Mucosa of stomach (tissue), 1 donor: ENCODE results near the gene BSDC1.
A peak's percentile ranks its signal among the peaks of the same experiment; 100 is the strongest.
"Not testable (repeated sequence)": the region's sequence is repeated elsewhere in the genome, so short reads cannot be mapped to it uniquely, and the experiment has no call there.

Source experiments
- H3K27me3 ChIP-seq: one replicate; pipeline ENCODE4 v1.7.0; 2013; ENCODE audit warnings: mild to moderate bottlenecking, low read length; ENCODE audit not compliant: control insufficient read depth, insufficient read depth
- H3K36me3 ChIP-seq: one replicate; pipeline ENCODE4 v1.7.0; 2013; ENCODE audit warnings: low read length; ENCODE audit not compliant: control insufficient read depth, insufficient read depth
- H3K4me1 ChIP-seq: one replicate; pipeline ENCODE4 v1.7.0; 2013; ENCODE audit warnings: mild to moderate bottlenecking, low read length; ENCODE audit not compliant: control insufficient read depth, insufficient read depth
- H3K4me3 ChIP-seq: one replicate; pipeline ENCODE4 v1.7.0; 2013; ENCODE audit warnings: low read length
- H3K9ac ChIP-seq: one replicate; pipeline ENCODE4 v1.7.0; 2013; ENCODE audit warnings: mild to moderate bottlenecking, low read length, moderate library complexity
- H3K9me3 ChIP-seq: one replicate; pipeline ENCODE4 v1.7.0; 2013; ENCODE audit warnings: mild to moderate bottlenecking, low read length, moderate library complexity; ENCODE audit not compliant: control insufficient read depth
- donor health status: Pancreatic carcinoma.

BSDC1 gene, protein sequence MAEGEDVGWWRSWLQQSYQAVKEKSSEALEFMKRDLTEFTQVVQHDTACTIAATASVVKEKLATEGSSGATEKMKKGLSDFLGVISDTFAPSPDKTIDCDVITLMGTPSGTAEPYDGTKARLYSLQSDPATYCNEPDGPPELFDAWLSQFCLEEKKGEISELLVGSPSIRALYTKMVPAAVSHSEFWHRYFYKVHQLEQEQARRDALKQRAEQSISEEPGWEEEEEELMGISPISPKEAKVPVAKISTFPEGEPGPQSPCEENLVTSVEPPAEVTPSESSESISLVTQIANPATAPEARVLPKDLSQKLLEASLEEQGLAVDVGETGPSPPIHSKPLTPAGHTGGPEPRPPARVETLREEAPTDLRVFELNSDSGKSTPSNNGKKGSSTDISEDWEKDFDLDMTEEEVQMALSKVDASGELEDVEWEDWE

GRCh38 chr1:32394141-32394889, at the start of gene BSDC1:
TSS of gene BSDC1 (minus strand) at chr1:32394441. CDS start at chr1:32394414, 27 bp downstream.
- Histone ChIP-seq H3K4me3 (peak within 1 kb of the TSS; percentile 80), H3K9me3 (no peaks in the 10 kb centered on the region), H3K4me1 (peaks cover 34% of the 10 kb centered on the region), H3K27me3 (no peaks in the 10 kb centered on the region), H3K9ac (peak within 1 kb of the TSS; percentile 89), H3K36me3 (no peaks in the 10 kb centered on the region)

- H3K27me3 ChIP-seq, H3K4me3 ChIP-seq, H3K9ac ChIP-seq, H3K4me1 ChIP-seq, H3K9me3 ChIP-seq, H3K36me3 ChIP-seq: not testable (repeated sequence)
Observed at GRCh38 chr1:32441467-32441866, 47.2 kb upstream of the BSDC1 start.

DNA sequence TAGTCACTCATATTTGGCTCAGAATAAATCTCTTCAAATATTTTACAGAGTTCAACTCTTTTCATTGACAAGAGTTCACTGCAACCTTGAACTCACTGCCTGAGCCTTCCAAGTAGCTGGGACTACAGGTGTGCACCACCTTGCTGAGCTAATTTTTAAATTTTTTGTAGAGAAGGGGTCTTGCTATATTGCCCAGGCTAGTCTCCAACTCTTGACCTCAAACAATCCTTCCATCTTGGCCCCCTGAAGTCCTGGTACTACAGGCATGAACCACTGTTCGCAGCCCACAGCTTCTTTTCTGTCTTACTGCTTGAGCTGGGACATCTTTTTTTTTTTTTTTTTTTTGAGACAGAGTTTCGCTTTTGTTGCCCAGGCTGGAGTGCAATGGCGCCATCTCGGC, 44.5 kb upstream of the BSDC1 start:
- H3K27me3 ChIP-seq, H3K4me1 ChIP-seq, H3K36me3 ChIP-seq, H3K9ac ChIP-seq, H3K4me3 ChIP-seq, H3K9me3 ChIP-seq: not testable (repeated sequence)

- Histone ChIP-seq H3K9me3 (no peaks in the 10 kb centered on the region), H3K36me3 (no peaks in the 10 kb centered on the region), H3K4me1 (no peaks in the 10 kb centered on the region), H3K4me3 (no peak overlapping the region), H3K9ac (no peak overlapping the region), H3K27me3 (peaks cover 5% of the 10 kb centered on the region)
Observed at GRCh38 chr1:32438136-32438535, 43.9 kb upstream of the BSDC1 start.

DNA sequence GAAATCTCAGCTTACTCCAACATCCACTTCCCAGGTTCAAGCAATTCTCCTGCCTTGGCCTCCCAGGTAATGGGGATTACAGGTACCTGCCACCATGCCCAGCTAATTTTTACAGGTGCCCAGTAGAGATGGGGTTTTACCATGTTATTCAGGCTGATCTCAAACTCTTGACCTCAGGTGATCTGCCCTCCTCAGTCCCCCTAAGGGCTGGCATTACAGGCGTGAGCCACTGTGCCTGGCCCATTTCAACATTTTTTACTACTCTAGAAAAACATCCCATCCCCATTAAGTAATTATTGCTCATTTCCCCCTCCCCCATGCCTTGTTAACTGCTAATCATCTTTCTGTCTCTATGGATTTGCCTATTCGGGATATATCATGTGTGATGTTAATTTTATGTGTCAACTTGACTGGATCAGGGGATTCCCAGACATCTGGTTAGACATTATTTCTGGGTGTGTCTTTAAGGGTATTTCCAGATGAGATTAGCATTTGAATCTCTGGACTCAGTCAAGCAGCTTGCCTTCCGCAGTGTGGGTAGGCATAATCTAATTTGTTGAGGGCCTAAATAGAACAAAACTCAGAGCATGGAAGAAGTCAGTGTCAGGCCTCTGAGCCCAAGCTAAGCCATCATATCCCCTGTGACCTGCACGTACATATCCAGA, 37.6 kb upstream of the BSDC1 start:
- Histone ChIP-seq H3K36me3 (no peaks in the 10 kb centered on the region), H3K9ac (no peak overlapping the region), H3K4me3 (no peak overlapping the region), H3K27me3 (peaks cover 9% of the 10 kb centered on the region), H3K4me1 (peaks cover under 1% of the 10 kb centered on the region), H3K9me3 (no peaks in the 10 kb centered on the region)

DNA sequence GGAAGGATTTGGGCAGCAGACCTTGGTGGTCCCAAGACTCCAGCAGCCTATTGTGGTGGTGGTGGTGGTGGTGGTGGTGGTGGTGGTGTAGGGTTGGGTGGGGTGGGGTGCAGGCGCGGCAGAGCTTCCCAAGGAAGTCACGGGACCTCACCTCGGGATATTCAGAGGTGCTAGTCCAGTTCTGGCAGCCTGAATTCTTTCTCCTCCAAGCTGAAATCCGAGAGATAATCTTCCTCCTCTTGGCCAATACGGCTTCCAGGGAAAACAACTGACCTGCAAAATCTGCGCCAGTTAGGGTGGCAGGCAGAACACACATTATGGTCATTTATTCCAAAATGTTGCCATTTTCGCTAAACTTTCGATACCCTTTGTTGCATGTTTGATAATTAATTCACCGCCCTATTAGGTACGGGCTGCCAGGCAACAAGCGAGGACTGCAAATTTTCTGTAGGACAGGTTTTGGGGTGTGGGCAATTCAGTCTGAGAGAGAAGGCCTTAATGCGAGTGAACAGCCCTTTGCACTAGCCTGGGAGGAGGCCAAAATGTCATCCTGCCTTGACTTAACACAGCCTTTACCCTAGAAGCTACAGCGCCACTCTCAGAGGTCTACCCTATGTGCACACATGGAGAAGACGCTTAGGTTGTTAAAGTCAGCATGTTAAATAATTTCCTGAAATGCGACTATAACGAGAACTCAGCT, 33.2 kb upstream of the BSDC1 start:
- H3K27me3 ChIP-seq: peaks cover 39% of the 10 kb centered on the region
- no peak overlapping the region for H3K4me3 ChIP-seq
- H3K9me3 ChIP-seq: no peaks in the 10 kb centered on the region
- H3K36me3 ChIP-seq: no peaks in the 10 kb centered on the region
- H3K4me1 ChIP-seq: peaks cover 8% of the 10 kb centered on the region
- no peak overlapping the region for H3K9ac ChIP-seq

GRCh38 chr1:32426489-32427255, 32.4 kb upstream of the BSDC1 start:
- no peak overlapping the region for H3K9ac ChIP-seq
- H3K4me3 ChIP-seq: no peak overlapping the region
- peaks cover 8% of the 10 kb centered on the region for H3K4me1 ChIP-seq

GRCh38 chr1:32421775-32422174, 27.5 kb upstream of the BSDC1 start:
- Histone ChIP-seq H3K9me3 (no peaks in the 10 kb centered on the region), H3K36me3 (no peaks in the 10 kb centered on the region), H3K4me1 (peaks cover 6% of the 10 kb centered on the region), H3K4me3 (no peak overlapping the region), H3K27me3 (peaks cover 28% of the 10 kb centered on the region), H3K9ac (no peak overlapping the region)

More at GRCh38 chr1:32426489-32427255, 32.4 kb upstream of the BSDC1 start:
- Histone ChIP-seq H3K36me3 (no peaks in the 10 kb centered on the region), H3K9me3 (no peaks in the 10 kb centered on the region), H3K27me3 (peaks cover 39% of the 10 kb centered on the region)

DNA sequence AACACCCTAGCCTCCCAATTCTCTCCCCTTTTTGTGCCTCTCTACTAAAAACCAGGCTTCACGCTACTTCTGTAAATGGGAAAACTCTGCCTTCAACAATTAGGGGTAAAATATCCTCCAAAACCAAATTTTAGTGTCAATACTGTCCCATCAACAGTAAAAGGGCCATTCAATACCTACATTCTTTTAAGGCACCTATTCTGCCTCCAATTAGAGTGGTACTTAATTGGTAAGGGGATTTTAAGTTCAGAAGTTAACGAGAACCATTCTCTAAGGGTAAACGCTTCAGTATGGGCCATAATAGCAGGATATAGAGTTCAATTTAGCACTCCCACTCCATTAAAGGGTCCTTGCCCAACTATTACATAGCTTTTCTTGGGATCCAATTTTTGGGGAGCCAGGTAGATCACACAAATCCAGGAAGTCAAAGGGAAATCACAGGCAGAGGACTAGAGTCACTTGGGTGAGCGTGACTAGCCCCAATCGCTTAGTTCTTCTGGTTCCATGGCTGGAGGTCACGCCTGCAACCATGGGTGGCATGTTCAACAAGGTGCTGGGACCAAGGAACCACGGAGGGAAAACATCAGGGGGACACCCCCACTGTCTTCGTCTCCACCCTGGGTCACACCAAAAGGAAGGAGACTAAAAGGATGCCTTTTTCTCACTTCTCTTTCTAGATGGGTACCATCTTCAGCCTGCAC, 20.1 kb upstream of the BSDC1 start:
- Histone ChIP-seq H3K36me3 (no peaks in the 10 kb centered on the region), H3K27me3 (no peaks in the 10 kb centered on the region), H3K9me3 (no peaks in the 10 kb centered on the region), H3K4me3 (no peak overlapping the region), H3K4me1 (peaks cover 6% of the 10 kb centered on the region), H3K9ac (no peak overlapping the region)

DNA sequence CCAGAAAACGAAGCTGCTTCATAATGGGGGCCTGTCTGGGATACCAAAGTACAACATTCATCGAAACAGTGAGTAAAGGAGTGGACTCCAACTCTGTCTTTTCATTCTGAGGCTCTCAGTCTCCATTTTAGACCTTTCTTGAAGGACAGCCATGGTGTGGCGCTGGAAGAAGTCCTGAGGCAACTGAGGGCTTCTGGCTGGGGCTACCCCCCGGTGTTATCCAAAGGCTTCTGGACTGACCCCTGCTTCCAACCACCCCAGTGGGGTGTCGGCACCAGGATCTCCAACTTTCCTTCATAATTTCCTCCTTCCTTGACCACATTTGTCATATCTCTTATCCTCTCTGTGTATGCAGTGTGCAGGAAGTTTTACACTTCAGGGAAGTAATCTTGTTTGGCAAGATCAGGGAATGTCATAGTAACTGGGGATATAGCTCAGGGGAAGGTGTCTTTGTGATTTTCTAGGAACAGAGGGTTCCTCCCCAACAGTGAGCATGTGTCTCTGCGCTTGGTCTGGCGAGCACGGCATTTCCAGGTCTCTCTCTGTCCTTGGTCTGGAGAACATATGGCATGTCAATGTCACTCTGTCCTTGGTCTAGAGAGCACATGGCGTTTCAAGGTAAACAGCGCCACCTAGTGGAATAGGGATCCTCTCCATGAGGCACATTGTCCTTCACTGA, 19.4 kb upstream of the BSDC1 start:
- no peaks in the 10 kb centered on the region for H3K9me3 ChIP-seq
- no peaks in the 10 kb centered on the region for H3K27me3 ChIP-seq
- H3K9ac ChIP-seq: no peak overlapping the region
- no peak overlapping the region for H3K4me3 ChIP-seq
- H3K4me1 ChIP-seq: peaks cover 6% of the 10 kb centered on the region
- H3K36me3 ChIP-seq: no peaks in the 10 kb centered on the region
